ENCODE results near the gene TUBB6. TPM values are rescaled to one million over a fixed set of nuclear protein-coding genes. Genes with fewer than 3 reads are reported as not detected.

TUBB6 gene
- total RNA-seq, 1 donor: 36.7 TPM

GRCh38 chr18:12304351-12305210 lies 3.5 kb upstream of the TUBB6 start:
- H3K4me1 ChIP-seq (ENCODE audit: insufficient read depth, low read length): peaks cover 21% of the 10 kb centered on the region
- H3K27me3 ChIP-seq (ENCODE audit: insufficient read depth, low read length): peaks cover 18% of the 10 kb centered on the region
- H3K9me3 ChIP-seq (ENCODE audit: low read depth, low read length): no peaks in the 10 kb centered on the region
- H3K4me3 ChIP-seq (ENCODE audit: low read length): no peak overlapping the region

- Histone ChIP-seq H3K4me1 (ENCODE audit: insufficient read depth, low read length) (peaks cover 24% of the 10 kb centered on the region), H3K27me3 (ENCODE audit: insufficient read depth, low read length) (peaks cover 18% of the 10 kb centered on the region), H3K4me3 (ENCODE audit: low read length) (no peak overlapping the region), H3K9me3 (ENCODE audit: low read depth, low read length) (no peaks in the 10 kb centered on the region)
Measured at GRCh38 chr18:12305211-12305610, 2.8 kb upstream of the TUBB6 start.

- Histone ChIP-seq H3K4me1 (ENCODE audit: insufficient read depth, low read length) (peaks cover 24% of the 10 kb centered on the region), H3K9me3 (ENCODE audit: low read depth, low read length) (no peaks in the 10 kb centered on the region), H3K4me3 (ENCODE audit: low read length) (no peak overlapping the region), H3K27me3 (ENCODE audit: insufficient read depth, low read length) (peaks cover 18% of the 10 kb centered on the region)
Measured at GRCh38 chr18:12305930-12306629, 2.0 kb upstream of the TUBB6 start.

- Histone ChIP-seq H3K4me1 (ENCODE audit: insufficient read depth, low read length) (peaks cover 24% of the 10 kb centered on the region), H3K9me3 (ENCODE audit: low read depth, low read length) (peaks cover 4% of the 10 kb centered on the region), H3K4me3 (ENCODE audit: low read length) (peak overlapping the region; percentile 29), H3K27me3 (ENCODE audit: insufficient read depth, low read length) (peaks cover 18% of the 10 kb centered on the region)
Measured at GRCh38 chr18:12306752-12307700, 1.0 kb upstream of the TUBB6 start.

GRCh38 chr18:12308386-12309100 lies 502 bp downstream of the TUBB6 start:
- Histone ChIP-seq H3K4me1 (ENCODE audit: insufficient read depth, low read length) (peaks cover 24% of the 10 kb centered on the region), H3K9me3 (ENCODE audit: low read depth, low read length) (peaks cover 8% of the 10 kb centered on the region), H3K4me3 (ENCODE audit: low read length) (peak overlapping the region; percentile 45), H3K27me3 (ENCODE audit: insufficient read depth, low read length) (peaks cover 18% of the 10 kb centered on the region)

GRCh38 chr18:12309683-12310198 lies 1.7 kb downstream of the TUBB6 start:
- no peak overlapping the region for H3K4me3 ChIP-seq (ENCODE audit: low read length)
- peaks cover 8% of the 10 kb centered on the region for H3K9me3 ChIP-seq (ENCODE audit: low read depth, low read length)
- peaks cover 35% of the 10 kb centered on the region for H3K4me1 ChIP-seq (ENCODE audit: insufficient read depth, low read length)
- H3K27me3 ChIP-seq (ENCODE audit: insufficient read depth, low read length): peaks cover 18% of the 10 kb centered on the region

GRCh38 chr18:12310762-12311161 lies 2.7 kb downstream of the TUBB6 start:
- Histone ChIP-seq H3K4me1 (ENCODE audit: insufficient read depth, low read length) (peaks cover 35% of the 10 kb centered on the region), H3K4me3 (ENCODE audit: low read length) (no peak overlapping the region), H3K9me3 (ENCODE audit: low read depth, low read length) (peaks cover 8% of the 10 kb centered on the region), H3K27me3 (ENCODE audit: insufficient read depth, low read length) (peaks cover 18% of the 10 kb centered on the region)

GRCh38 chr18:12312976-12313375 lies 4.9 kb downstream of the TUBB6 start:
- Histone ChIP-seq H3K4me3 (ENCODE audit: low read length) (no peak overlapping the region), H3K9me3 (ENCODE audit: low read depth, low read length) (peaks cover 8% of the 10 kb centered on the region), H3K27me3 (ENCODE audit: insufficient read depth, low read length) (peaks cover 3% of the 10 kb centered on the region), H3K4me1 (ENCODE audit: insufficient read depth, low read length) (peaks cover 31% of the 10 kb centered on the region)

- Histone ChIP-seq H3K4me1 (ENCODE audit: insufficient read depth, low read length) (peaks cover 35% of the 10 kb centered on the region), H3K27me3 (ENCODE audit: insufficient read depth, low read length) (peaks cover 2% of the 10 kb centered on the region), H3K4me3 (ENCODE audit: low read length) (no peak overlapping the region), H3K9me3 (ENCODE audit: low read depth, low read length) (peaks cover 8% of the 10 kb centered on the region)
Measured at GRCh38 chr18:12313530-12314245, 5.6 kb downstream of the TUBB6 start.

GRCh38 chr18:12314591-12315305 lies 6.7 kb downstream of the TUBB6 start:
- Histone ChIP-seq H3K4me1 (ENCODE audit: insufficient read depth, low read length) (peaks cover 29% of the 10 kb centered on the region), H3K4me3 (ENCODE audit: low read length) (no peak overlapping the region), H3K9me3 (ENCODE audit: low read depth, low read length) (peaks cover 8% of the 10 kb centered on the region), H3K27me3 (ENCODE audit: insufficient read depth, low read length) (no peaks in the 10 kb centered on the region)

- no peaks in the 10 kb centered on the region for H3K27me3 ChIP-seq (ENCODE audit: insufficient read depth, low read length)
- no peak overlapping the region for H3K4me3 ChIP-seq (ENCODE audit: low read length)
- H3K4me1 ChIP-seq (ENCODE audit: insufficient read depth, low read length): peaks cover 27% of the 10 kb centered on the region
- peaks cover 8% of the 10 kb centered on the region for H3K9me3 ChIP-seq (ENCODE audit: low read depth, low read length)
Measured at GRCh38 chr18:12315490-12315889, 7.4 kb downstream of the TUBB6 start.

- H3K4me3 ChIP-seq (ENCODE audit: low read length): no peak overlapping the region
- peaks cover 27% of the 10 kb centered on the region for H3K4me1 ChIP-seq (ENCODE audit: insufficient read depth, low read length)
- peaks cover 8% of the 10 kb centered on the region for H3K9me3 ChIP-seq (ENCODE audit: low read depth, low read length)
- H3K27me3 ChIP-seq (ENCODE audit: insufficient read depth, low read length): no peaks in the 10 kb centered on the region
Measured at GRCh38 chr18:12315911-12316310, 7.9 kb downstream of the TUBB6 start.

- Histone ChIP-seq H3K9me3 (ENCODE audit: low read depth, low read length) (no peaks in the 10 kb centered on the region), H3K4me1 (ENCODE audit: insufficient read depth, low read length) (peaks cover 27% of the 10 kb centered on the region), H3K27me3 (ENCODE audit: insufficient read depth, low read length) (no peaks in the 10 kb centered on the region), H3K4me3 (ENCODE audit: low read length) (no peak overlapping the region)
Measured at GRCh38 chr18:12317664-12318333, 9.8 kb downstream of the TUBB6 start.
